HG02981 (cell line): ENCODE results near the gene QPCTL.
"Not testable (repeated sequence)": the region's sequence is repeated elsewhere in the genome, so short reads cannot be mapped to it uniquely, and the experiment has no call there.

ENCODE experiments used
- ATAC-seq: cut with Tn5 transposase; IDR thresholded peaks from one replicate; pipeline ENCODE4 v1.9.1; 2021; ENCODE audit warnings: mild to moderate bottlenecking, moderate library complexity; ENCODE audit not compliant: unreplicated experiment

The QPCTL gene

DNA sequence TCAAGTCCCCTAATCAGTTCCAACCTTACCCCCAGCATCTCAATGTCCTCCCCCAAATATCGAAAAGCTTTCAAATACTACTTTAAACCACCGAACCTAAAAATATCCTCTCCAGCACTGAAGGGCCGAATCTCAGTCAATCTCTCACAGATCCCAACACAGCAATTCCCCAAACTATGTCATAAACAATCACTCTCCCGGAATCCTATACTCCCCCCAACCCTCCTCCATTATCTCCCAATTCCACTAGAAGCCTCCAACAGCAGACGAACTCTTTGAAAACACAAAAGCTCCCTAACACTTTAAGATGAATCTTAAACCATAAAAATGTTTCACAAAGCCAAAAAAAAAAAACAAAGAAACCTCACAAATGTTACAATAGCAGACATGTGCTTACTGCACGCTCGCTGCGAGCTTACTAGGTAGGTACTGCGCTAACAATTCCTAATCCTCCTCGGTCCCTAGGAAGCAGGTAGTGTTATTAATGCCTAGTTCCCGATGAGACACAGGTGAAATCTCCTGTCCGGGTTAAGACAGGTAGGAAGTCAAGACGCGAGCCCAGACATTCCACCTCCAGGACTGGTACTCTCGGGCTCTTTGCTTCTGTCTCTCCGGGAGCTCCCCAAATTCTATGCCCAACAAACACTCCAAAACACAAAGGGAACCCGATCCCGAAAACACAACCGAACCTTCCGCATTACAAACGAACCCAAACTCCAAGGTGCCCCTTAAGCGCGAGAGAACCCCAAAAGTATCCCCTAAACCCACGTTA, 24.1 kb downstream of the QPCTL start:
- no peak for ATAC-seq

DNA sequence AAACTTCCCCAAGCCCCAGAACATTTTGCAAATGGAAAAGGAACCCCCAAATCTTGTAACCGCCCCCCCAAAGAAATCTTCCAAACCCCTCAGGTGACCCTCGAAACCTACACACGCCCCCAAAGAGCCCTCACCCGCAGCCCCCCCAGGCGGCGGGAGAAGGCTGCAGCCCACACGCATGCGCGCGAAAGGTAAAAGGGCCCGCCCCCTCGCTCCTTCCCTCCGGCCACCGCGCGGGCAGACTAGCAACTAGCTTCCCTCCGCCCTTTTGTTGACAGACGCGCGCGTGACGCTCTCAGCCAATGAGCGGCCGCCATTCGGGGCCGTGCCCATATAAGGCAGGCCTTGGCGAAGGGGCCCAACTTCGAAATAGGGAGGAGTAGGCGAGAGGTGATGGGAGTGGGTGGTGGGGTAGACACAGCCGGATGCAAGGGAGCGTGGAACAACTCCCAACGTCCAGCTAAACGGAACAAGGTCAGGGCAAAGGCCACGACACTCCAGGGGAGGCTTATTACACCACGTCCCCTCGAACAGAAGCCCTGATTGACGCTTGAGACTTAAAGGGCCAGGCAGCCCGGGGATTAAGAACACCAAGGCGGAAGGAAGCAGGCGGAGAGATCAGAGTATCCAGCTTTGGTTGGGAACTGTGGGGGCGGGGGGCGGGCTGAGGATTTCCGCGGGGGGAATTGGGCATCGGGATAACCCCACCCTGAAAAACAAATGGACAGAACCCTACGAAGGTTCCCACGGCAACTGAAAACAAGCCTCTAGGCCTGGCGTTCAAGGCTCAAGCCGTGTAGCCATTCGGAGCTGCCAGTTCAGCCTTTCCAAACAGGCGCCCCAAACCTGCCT, 24.9 kb downstream of the QPCTL start:
- peak; percentile 92 for ATAC-seq

DNA sequence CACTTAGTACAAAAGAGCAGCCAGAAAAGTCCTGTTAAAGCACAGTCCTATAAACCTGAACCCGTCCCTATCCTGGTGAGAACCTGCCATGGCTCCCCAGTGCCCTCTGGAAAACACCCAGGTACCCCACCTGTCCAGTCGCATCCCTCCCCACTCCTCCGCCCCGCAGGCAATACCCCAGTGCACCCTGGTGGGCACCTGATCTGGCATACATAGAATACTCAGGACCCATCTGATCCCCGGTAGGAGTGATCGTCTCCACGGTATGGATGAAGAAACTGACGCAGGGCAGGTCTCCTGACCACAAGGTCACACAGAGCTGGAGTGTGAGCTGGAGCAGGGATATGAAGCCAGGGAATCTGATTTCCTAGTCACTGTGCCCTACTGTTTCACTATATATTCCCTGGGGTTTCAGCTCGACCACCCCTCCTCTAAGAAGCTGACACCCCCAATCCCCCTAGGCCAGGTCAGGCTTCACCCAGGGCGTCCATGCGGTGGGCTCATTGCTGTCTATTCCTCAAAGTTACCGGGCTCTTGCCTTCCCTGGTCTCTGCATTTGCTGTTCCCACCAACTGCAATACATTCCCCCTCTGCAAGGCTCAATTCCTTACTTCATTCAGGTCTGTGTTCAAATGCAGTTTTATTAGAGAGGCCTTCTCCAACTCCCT, 25.7 kb downstream of the QPCTL start:
- ATAC-seq = no peak

DNA sequence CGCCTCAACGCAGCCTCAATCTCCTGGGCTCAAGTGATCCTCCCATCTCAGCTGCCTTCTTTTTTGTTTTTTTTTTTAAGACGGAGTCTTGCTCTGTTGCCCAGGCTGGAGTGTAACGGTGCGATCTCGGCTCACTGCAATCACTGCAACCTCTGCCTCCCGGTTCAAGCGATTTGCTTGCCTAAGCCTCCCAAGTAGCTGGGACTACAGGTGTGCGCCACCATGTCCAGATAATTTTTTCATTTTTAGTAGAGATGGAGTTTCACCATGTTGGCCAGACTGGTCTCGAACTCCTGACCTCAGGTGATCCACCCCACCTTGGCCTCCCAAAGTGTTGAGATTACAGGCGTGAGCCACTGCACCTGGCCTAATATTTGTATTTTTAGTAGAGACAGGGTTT, 27.6 kb downstream of the QPCTL start:
- not testable (repeated sequence) for ATAC-seq

DNA sequence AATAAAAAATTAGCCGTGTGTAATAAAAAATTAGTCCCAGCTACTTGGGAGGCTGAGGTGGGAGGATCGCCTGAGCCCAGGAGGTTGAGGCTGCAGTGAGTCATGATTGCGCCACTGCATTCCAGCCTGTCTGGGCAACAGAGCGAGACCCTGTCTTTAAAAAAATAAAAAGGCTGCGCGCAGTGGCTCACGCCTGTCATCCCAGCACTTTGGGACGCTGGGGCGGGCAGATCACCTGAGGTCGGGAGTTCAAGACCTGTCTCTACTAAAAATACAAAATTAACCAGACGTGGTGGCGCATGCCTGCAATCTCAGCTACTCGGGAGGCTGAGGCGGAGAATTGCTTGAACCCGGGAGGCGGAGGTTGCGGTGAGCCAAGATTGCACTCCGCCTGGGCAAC, 36.2 kb downstream of the QPCTL start:
- ATAC-seq = not testable (repeated sequence)

DNA sequence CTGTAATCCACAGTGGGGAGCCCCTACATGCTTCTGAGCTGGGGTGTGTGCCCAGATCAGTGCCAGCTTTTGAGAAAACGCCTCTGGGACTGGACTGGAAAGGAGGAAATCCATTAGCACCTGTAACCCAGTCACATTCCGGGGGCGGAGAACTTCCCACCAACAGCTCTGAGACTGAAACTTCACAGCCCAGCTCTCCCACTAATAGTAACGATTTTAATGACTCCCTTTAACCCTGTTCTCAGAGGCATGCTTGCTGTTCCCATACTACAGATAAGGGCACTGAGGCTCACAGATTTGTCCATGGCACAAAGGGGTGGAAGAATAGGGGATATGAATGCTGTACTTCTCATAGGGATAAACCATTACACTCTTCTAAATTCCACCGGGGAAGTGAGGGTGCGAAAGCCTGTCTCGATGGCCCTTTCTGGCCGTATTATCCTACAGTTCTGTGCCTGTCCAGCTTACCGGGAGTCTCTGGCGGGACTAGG, 37.4 kb downstream of the QPCTL start:
- ATAC-seq = no peak

DNA sequence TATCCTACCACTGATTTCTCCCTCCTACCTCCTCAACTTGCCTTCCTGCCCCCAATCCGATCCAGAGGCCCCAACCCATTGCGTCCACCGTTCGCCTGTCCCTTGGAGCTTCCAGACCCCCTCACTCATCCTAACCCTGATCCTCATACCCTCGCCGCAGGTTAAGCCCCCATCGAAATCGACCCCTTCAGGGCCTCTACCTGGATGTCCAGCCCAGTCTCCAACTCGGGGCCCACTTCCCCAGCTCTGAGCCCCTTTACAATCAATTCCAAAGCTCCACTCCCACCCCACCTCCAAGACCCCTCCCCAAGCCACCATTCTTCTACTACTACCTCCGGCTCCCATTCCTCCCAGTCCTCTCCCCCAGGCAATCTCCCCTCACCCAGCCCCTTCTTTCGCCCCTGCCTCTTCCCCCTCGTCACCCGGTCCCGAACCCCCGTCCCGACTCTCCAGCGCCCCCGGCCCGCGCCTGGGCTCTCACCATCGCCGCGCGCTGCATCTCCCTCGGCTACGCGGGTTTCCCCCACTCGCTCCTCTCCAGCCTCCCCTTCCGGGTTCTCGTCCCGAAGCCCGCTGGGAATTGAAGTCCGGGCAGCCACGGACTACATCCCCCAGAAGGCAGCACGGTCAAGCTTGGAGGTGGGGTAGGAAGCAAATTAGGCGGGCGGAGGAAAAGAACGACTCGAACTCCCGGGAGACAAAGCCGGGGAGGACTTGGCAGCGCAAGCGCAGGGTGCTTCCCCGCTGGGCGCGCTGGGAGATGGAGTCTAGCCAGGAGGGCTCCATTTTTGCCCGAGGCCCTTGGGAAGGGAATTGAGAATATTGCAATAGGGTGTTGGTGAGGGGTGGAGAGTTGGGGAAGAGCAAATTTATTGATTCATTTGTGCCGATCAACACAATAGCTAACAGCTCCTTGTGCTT, 38.2 kb downstream of the QPCTL start, which contains the start of gene FBXO46:
Gene FBXO46, minus strand, starts transcription at position 529 of the 921 bp plus-strand sequence. CDS start 17,401 bp downstream, outside the sequence.
- peak; percentile 92 for ATAC-seq

DNA sequence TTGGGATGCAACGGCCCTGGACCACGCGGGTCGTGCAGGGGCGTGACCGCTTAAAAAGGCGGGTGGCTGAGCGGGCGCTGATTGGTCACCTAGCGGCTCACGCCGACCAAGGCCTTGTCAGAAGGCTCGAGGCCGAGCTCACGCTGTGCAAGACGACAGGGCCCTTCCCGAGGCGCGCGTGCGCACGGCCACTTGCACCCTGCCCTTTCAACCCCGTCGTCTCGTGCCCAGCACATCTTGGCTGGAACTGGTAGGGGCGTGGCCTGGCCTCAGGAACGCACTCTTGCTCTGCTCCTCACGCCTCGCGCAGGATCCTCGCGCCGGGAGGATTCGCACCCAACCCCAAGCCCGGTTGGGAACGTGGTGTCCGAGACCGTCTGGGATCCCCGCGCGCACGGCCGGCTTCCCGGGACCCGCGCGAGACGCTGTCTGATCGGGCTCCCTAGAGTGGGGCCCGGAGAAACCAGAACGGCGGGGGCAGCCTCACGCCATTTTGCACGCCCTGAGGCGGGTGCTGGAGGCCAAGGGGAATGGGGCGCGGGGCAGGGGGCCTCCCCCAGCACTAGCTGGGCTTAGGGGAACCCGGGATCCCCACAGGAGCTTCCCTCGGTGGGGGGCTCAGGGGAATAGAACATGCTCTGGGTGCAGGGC, 40.8 kb downstream of the QPCTL start, which contains the start of gene MEIOSIN:
Gene MEIOSIN, plus strand, starts transcription at position 280 of the 651 bp plus-strand sequence. CDS start 1,938 bp downstream, outside the sequence.
- no peak for ATAC-seq

DNA sequence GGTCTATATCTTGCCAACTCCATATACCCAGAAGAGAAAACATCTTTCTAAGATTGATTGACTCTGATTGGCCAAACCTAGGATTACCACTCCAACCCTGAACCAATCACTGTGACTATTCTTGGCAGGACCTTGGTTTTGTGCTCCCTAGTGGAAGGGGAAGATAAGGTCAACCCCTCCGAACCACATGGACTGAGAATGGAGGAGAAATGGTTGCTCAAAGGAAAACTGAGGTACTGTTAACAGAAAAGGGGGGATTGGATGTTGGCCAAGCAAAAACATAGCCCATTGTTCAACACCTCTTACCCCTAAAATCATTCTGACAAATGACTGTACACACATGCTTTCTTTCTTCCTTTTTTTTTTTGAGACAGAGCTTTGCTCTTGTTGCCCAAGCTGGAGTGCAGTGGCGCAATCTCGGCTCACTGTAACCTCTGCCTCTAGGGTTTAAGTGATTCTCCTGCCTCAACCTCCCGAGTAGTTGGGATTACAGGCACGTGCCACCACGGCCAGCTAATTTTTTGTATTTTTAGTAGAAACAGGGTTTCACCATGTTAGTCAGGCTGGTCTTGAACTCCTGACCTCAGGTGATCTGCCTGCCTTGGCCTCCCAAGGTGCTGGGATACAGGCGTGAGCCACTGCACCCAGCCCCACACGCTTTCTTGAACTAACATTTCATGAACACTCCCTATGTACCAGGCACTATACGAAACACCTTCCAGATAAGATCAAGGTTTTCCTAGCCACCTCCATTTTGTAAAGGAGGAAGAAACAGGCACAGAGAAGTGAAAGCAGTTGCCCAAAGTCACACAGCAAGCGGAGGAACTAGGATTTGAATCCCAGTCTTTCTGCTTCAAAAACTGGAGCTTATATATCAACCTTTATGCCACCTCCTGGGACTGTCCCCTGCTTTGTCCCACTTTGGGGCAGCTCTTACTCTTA, 47.3 kb downstream of the QPCTL start:
- ATAC-seq = no peak

DNA sequence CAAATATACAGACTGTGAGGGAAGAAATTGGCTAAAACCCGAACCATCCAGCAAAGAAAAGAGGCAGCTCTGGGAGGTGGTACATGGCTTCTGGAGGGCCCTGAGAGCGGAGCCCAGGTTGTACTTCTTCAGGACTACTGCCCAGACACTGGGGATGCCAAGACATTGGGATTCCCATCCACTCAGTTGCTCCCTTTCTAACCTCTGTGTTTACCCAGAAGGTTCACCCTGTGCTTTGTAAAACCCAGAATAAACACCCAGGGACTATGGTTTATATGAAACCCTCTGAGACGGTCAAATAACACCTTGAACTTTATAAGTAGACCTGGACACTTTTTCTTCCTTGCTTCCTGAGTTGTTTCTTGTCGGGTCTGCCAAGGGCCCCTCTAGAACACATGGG, 50.5 kb downstream of the QPCTL start:
- no peak for ATAC-seq

DNA sequence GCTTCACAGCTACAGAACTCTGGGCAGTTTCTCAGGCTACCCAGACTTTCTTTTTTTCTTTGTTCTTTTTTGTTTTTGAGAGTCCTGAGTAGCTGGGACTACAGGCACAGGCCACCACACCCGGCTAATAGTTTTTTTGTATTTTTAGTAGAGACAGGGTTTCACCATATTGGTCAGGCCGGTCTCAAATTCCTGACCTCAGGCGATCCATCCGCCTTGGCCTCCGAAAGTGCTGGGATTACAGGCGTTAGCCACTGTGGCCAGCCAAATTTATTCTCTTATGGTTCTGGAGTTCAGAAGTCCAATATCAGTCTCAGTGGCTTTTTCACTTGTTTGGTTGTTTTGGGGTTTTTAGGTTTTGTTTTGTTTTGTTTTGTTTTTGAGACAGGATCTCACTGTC, 53.1 kb downstream of the QPCTL start:
- ATAC-seq = no peak

DNA sequence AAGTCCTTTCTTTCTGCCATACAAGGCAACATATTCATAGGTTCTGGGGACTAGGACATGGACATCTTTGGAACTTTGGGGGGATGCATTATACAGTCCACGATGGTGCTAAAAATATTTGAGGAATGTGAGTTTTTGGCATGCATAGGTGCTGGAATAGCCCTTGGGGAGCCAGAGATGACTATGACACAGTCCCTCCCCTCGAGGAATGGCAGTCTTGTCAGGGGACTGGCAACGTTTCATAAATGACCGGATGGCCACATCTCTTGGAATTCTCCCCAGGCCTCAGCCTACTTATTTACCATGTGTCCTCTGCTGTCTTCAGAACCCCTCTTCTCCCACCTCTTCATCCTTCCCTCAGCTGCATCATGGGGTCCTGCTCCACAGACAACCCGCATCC, 54.4 kb downstream of the QPCTL start:
- ATAC-seq = no peak

DNA sequence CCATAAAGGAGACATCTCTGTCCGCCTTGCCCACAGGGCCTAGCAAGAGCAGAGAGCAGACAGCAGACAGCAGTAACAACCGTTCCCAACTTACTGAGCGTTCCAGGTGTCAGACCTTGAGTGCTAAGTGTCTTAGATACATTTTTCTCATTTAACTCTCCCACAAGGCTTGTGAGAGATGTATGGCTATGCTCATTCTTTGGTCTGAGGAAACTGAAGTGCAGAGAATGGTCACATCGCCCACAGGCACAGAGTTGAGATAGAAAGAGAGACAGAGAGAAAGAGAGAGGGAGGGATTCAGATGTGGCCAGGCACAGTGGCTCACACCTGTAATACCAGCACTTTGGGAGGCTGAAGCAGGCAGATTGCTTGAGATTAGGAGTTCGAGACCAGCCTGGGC, 55.0 kb downstream of the QPCTL start:
- ATAC-seq = no peak

DNA sequence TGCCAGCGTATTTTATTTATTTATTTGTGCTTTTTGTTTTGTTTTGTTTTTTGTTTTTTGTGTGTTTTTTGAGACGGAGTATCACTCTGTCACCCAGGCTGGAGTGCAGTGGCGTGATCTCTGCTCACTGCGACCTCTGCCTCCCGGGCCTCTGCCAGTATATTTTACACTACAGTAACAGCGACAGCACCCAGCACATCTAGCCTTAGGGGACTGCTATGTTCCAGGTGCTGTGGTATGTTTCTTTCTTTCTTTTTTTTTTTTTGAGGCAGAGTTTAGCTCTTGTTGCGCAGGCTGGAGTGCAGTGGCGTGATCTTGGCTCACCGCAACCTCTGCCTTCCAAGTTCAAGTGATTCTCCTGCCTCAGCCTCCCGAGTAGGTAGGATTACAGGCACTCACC, 59.0 kb downstream of the QPCTL start:
- ATAC-seq = not testable (repeated sequence)

DNA sequence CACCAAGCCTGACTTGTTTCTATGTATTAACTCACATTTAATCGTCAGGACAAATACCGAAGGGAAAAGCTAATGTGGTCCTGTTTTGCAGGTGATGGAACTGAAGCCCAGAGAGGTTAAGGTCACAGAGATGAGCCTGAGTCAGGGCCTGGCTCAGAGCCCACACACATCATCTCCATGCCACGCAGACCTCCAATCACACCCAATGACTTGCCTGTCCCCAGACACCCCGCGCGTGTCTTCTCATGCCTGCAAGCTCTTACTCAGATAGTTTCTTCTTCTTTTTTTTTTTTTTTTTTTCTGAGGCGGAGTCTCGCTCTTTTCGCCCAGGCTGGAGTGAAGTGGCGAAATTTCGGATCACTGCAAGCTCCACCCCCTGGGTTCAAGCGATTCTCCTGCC, 60.2 kb downstream of the QPCTL start:
- ATAC-seq = no peak

DNA sequence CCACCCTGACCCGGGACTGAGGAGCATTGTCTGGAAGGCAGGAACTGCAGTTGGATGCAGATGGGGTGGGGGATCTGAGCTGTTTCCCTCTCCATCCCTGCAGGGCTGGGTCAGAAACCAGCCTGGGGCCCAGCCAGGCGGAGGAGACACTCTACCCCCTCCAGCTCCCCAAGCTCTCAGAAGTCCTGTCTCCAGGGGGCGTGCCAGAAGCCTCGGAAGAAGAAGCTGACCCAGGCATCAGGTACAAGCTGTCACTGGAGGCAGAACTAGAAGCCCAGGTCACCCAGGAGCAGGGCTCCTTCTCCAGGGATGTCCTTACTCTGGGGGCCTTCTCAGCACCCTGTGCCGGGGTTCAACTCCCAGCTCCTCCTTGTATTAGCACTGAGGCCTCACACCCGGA, 61.1 kb downstream of the QPCTL start:
- ATAC-seq = no peak
